OCI-LY1 (cell line): ENCODE data around the gene TTLL9.
"Not testable (repeated sequence)": the region's sequence is repeated elsewhere in the genome, so short reads cannot be mapped to it uniquely, and the experiment has no call there.

Source experiments
- H2AFZ ChIP-seq: fragments of 200-600 bp; sonication (generic), shearing (Covaris generic); 2 replicates; pipeline ENCODE4 v1.6.0; 2014; ENCODE audit warnings: antibody characterized with exemption, mild to moderate bottlenecking, low read length
- H3F3A ChIP-seq: fragments of 200-600 bp; sonication (generic), shearing (Covaris generic); 2 replicates; pipeline ENCODE4 v1.6.0; 2014; ENCODE audit warnings: mild to moderate bottlenecking, antibody characterized with exemption, low read length, moderate library complexity; ENCODE audit not compliant: insufficient read depth
- H3K27ac ChIP-seq: fragments of 200-600 bp; sonication (generic); 2 replicates; pipeline ENCODE4 v1.5.1; 2014; ENCODE audit warnings: low read length, mixed run types, mild to moderate bottlenecking, low read depth; ENCODE audit not compliant: poor library complexity, severe bottlenecking
- H3K27me3 ChIP-seq: fragments of 200-600 bp; sonication (generic); 2 replicates; pipeline ENCODE4 v1.6.0; 2014; ENCODE audit warnings: antibody characterized with exemption, mild to moderate bottlenecking, low read length, moderate library complexity; ENCODE audit not compliant: insufficient read depth
- H3K36me3 ChIP-seq: fragments of 200-600 bp; sonication (generic); 2 replicates; pipeline ENCODE4 v1.6.1; 2014; ENCODE audit warnings: mild to moderate bottlenecking, antibody characterized with exemption, low read length, moderate library complexity, mixed read lengths; ENCODE audit not compliant: insufficient read depth
- H3K4me1 ChIP-seq: fragments of 200-600 bp; sonication (generic); 2 replicates; pipeline ENCODE4 v1.5.1; 2014; ENCODE audit warnings: mild to moderate bottlenecking, low read length, moderate library complexity; ENCODE audit not compliant: insufficient read depth, severe bottlenecking
- H3K4me2 ChIP-seq: fragments of 200-600 bp; sonication (generic), shearing (Covaris generic); 2 replicates; pipeline ENCODE4 v1.6.1; 2014; ENCODE audit warnings: low read length
- H3K4me3 ChIP-seq: fragments of 200-600 bp; sonication (generic); 2 replicates; pipeline ENCODE4 v1.5.1; 2014; ENCODE audit warnings: low read length, low read depth, mild to moderate bottlenecking, mixed read lengths; ENCODE audit not compliant: poor library complexity, severe bottlenecking
- H3K79me2 ChIP-seq: fragments of 200-600 bp; shearing (Covaris generic); 2 replicates; pipeline ENCODE4 v1.6.1; 2016; ENCODE audit warnings: mixed run types, low read length, mixed read lengths; ENCODE audit not compliant: insufficient read depth
- H3K9ac ChIP-seq: fragments of 200-600 bp; sonication (generic), shearing (Covaris generic); 2 replicates; pipeline ENCODE4 v1.6.1; 2014; ENCODE audit warnings: mild to moderate bottlenecking, low read length, mixed read lengths
- H3K9me2 ChIP-seq: fragments of 200-600 bp; sonication (generic), shearing (Covaris generic); 2 replicates; pipeline ENCODE4 v1.6.1; 2014; ENCODE audit warnings: low read depth, mild to moderate bottlenecking, low read length, mixed read lengths
- H3K9me3 ChIP-seq: fragments of 200-600 bp; shearing (Covaris generic); 2 replicates; pipeline ENCODE4 v1.6.1; 2014; ENCODE audit warnings: low read length, mixed read lengths
- H4K20me1 ChIP-seq: fragments of 200-600 bp; sonication (generic), shearing (Covaris generic); 2 replicates; pipeline ENCODE4 v1.6.0; 2016; ENCODE audit warnings: mild to moderate bottlenecking, low read length; ENCODE audit not compliant: insufficient read depth
- EZH2 ChIP-seq: fragments of 200-600 bp; sonication (generic), shearing (Covaris generic); IDR thresholded peaks from 2 replicates; pipeline ENCODE4 v1.8.0; 2017; ENCODE audit warnings: borderline replicate concordance, mixed run types, mild to moderate bottlenecking, antibody characterized with exemption, low read length, moderate library complexity, mixed read lengths
- TF ChIP-seq, protein P1 (sequence below): fragments of 200-600 bp; sonication (generic), shearing (Covaris generic); IDR thresholded peaks from 2 replicates; pipeline ENCODE4 v1.5.1; 2017; ENCODE audit warnings: mild to moderate bottlenecking, antibody characterized with exemption, low read length, moderate library complexity, mixed read lengths

TTLL9 gene

DNA sequence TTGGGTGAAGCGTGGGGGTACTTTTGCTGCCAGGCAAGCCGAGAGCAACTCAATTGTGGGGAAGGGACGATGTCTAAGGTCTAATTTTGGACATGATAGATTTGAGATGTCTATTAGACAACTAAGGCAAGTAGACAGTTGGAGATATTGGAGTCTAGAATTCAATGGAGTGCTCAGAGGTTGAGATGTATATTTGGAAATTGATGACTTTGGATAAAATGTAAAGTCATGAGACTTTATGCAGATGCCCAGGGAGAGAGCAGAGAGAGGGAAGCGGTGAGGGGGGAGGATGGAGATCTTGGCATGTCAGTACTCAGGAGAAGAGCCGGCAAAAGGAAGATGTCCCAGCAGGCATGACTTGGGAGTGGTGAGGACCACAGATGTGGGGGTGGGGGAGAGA, 44.4 kb upstream of the TTLL9 start:
- Histone ChIP-seq H3K9me2 (no peaks in the 10 kb centered on the region), H3K27me3 (no peaks in the 10 kb centered on the region), H3K27ac (no peak overlapping the region), H3K4me1 (peaks cover 7% of the 10 kb centered on the region), H3K79me2 (no peaks in the 10 kb centered on the region), H3K36me3 (no peaks in the 10 kb centered on the region), H3K9ac (no peak overlapping the region), H4K20me1 (no peaks in the 10 kb centered on the region), H3K4me3 (no peak overlapping the region), H3K4me2 (no peak overlapping the region), H3K9me3 (no peaks in the 10 kb centered on the region), H2AFZ (no peak overlapping the region), H3F3A (no peaks in the 10 kb centered on the region)
- TF ChIP-seq, protein P1, sequence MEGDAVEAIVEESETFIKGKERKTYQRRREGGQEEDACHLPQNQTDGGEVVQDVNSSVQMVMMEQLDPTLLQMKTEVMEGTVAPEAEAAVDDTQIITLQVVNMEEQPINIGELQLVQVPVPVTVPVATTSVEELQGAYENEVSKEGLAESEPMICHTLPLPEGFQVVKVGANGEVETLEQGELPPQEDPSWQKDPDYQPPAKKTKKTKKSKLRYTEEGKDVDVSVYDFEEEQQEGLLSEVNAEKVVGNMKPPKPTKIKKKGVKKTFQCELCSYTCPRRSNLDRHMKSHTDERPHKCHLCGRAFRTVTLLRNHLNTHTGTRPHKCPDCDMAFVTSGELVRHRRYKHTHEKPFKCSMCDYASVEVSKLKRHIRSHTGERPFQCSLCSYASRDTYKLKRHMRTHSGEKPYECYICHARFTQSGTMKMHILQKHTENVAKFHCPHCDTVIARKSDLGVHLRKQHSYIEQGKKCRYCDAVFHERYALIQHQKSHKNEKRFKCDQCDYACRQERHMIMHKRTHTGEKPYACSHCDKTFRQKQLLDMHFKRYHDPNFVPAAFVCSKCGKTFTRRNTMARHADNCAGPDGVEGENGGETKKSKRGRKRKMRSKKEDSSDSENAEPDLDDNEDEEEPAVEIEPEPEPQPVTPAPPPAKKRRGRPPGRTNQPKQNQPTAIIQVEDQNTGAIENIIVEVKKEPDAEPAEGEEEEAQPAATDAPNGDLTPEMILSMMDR: no peak
- no peak for TF ChIP-seq EZH2

DNA sequence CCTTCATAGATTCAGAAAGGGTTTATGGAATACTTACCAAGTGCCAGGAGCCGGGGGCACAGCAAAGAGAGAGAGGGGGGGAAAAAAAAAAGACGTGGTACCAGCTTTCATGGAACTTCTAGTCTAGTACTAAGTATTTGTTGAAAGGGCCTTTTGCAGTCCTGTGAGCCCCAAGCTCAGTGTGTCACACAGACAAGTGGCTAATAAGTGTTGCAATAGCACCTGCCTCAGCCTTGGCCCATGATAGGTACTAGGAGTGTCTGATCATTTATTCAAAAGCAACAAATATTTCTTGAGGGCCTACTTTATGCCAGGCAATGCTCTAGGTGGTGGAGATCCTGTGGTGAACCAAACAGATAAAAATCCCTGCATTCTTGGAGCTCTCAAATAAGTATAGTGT, 43.4 kb upstream of the TTLL9 start:
- Histone ChIP-seq H3K27me3 (no peaks in the 10 kb centered on the region), H3K27ac (no peak overlapping the region), H3K9ac (no peak overlapping the region), H3K9me2 (no peaks in the 10 kb centered on the region), H3K4me2 (no peak overlapping the region), H3K9me3 (no peaks in the 10 kb centered on the region), H3K79me2 (no peaks in the 10 kb centered on the region), H3K4me3 (no peak overlapping the region), H3K4me1 (peaks cover 7% of the 10 kb centered on the region), H2AFZ (no peak overlapping the region), H4K20me1 (no peaks in the 10 kb centered on the region), H3F3A (no peaks in the 10 kb centered on the region), H3K36me3 (no peaks in the 10 kb centered on the region)
- no peak for TF ChIP-seq EZH2
- TF ChIP-seq, protein P1: no peak

GRCh38 chr20:31828016-31828415, 42.4 kb upstream of the TTLL9 start:
- not testable (repeated sequence) for H3K27ac ChIP-seq, H3K36me3 ChIP-seq, H3K9ac ChIP-seq, H3K9me2 ChIP-seq, H3F3A ChIP-seq, H3K27me3 ChIP-seq, H3K4me3 ChIP-seq, H3K4me2 ChIP-seq, H3K79me2 ChIP-seq, H3K4me1 ChIP-seq, H4K20me1 ChIP-seq, H3K9me3 ChIP-seq, H2AFZ ChIP-seq

GRCh38 chr20:31829731-31830130, 40.7 kb upstream of the TTLL9 start:
- Histone ChIP-seq H3K9me2 (no peaks in the 10 kb centered on the region), H3K4me2 (no peak overlapping the region), H3K4me1 (peaks cover 7% of the 10 kb centered on the region), H3K9ac (no peak overlapping the region), H3K4me3 (no peak overlapping the region), H4K20me1 (no peaks in the 10 kb centered on the region), H3K9me3 (no peaks in the 10 kb centered on the region), H3K79me2 (no peaks in the 10 kb centered on the region), H3K27ac (no peak overlapping the region), H3K27me3 (no peaks in the 10 kb centered on the region), H3K36me3 (no peaks in the 10 kb centered on the region), H3F3A (no peaks in the 10 kb centered on the region), H2AFZ (no peak overlapping the region)
- TF ChIP-seq, protein P1: no peak
- no peak for TF ChIP-seq EZH2
